Liver (tissue), 9 donors: Measurements from ENCODE around the gene NOS2. TPM values are rescaled to one million over a fixed set of nuclear protein-coding genes. Genes with fewer than 3 reads are reported as not detected.
"Not testable (repeated sequence)": the region's sequence is repeated elsewhere in the genome, so short reads cannot be mapped to it uniquely, and the experiment has no call there.

Experiments
- DNase-seq: peaks from one replicate; pipeline ENCODE4 v3.0.0-alpha.2; 2017; ENCODE audit warnings: low spot score
- H3K27ac ChIP-seq, 2 donors: one replicate each; pipeline ENCODE4 v1.7.0; 2013; ENCODE audit warnings: inconsistent platforms in 2 of 2, low read length in 2 of 2, control low read depth in 1 of 2, low read depth in 1 of 2, mild to moderate bottlenecking in 1 of 2
- H3K27me3 ChIP-seq, 4 donors: one replicate each; pipeline versions ENCODE4 v1.6.1 to v1.7.0; 2013; ENCODE audit warnings: low read length in 3 of 4, inconsistent platforms in 1 of 4, mild to moderate bottlenecking in 1 of 4, moderate library complexity in 1 of 4; ENCODE audit not compliant: control insufficient read depth in 4 of 4, insufficient read depth in 4 of 4
- H3K36me3 ChIP-seq, 4 donors: one replicate each; pipeline versions ENCODE4 v1.6.1 to v1.7.0; 2013; ENCODE audit warnings: low read length in 3 of 4, mild to moderate bottlenecking in 3 of 4, low read depth in 1 of 4, moderate library complexity in 1 of 4; ENCODE audit not compliant: control insufficient read depth in 4 of 4, insufficient read depth in 3 of 4
- H3K4me1 ChIP-seq, 4 donors: one replicate each; pipeline versions ENCODE4 v1.6.1 to v1.7.0; 2013; ENCODE audit warnings: low read length in 3 of 4, mild to moderate bottlenecking in 3 of 4, moderate library complexity in 1 of 4; ENCODE audit not compliant: control insufficient read depth in 4 of 4, insufficient read depth in 4 of 4
- H3K4me3 ChIP-seq, 3 donors: one replicate each; pipeline versions ENCODE4 v1.6.1 to v1.7.0; 2013; ENCODE audit warnings: low read length in 3 of 3, control low read depth in 1 of 3, low read depth in 1 of 3, mild to moderate bottlenecking in 1 of 3
- H3K9ac ChIP-seq, 2 donors: one replicate each; pipeline ENCODE4 v1.7.0; 2013; ENCODE audit warnings: low read length in 2 of 2, mild to moderate bottlenecking in 2 of 2, moderate library complexity in 2 of 2, control low read depth in 1 of 2, low read depth in 1 of 2
- H3K9me3 ChIP-seq, 4 donors: one replicate each; pipeline versions ENCODE4 v1.6.1 to v1.7.0; 2013; ENCODE audit warnings: low read length in 3 of 4; ENCODE audit not compliant: control insufficient read depth in 4 of 4
- CTCF ChIP-seq: fragments of 150-350 bp; IDR thresholded peaks from 2 replicates; pipeline ENCODE4 v1.5.1; 2017; ENCODE audit warnings: improper control_type of control experiment, low read depth, low read length; ENCODE audit not compliant: missing input control
- EGR1 ChIP-seq, 2 donors: IDR thresholded peaks; 2 replicates each; pipeline ENCODE4 v1.6.1; 2016 to 2018; ENCODE audit warnings: antibody characterized with exemption in 2 of 2, low read depth in 2 of 2
- FOXA2 ChIP-seq: IDR thresholded peaks from 2 replicates; pipeline ENCODE4 v1.6.1; 2016; ENCODE audit warnings: antibody characterized with exemption
- HNF4A ChIP-seq, 2 donors: conservative IDR thresholded peaks; 2 replicates each; pipeline ENCODE4 v1.6.1; 2016; ENCODE audit warnings: antibody characterized with exemption in 2 of 2, mild to moderate bottlenecking in 2 of 2
- NR2F2 ChIP-seq: IDR thresholded peaks from 2 replicates; pipeline ENCODE4 v1.6.1; 2016; ENCODE audit warnings: antibody characterized with exemption
- RAD21 ChIP-seq, 2 donors: IDR thresholded peaks; 2 replicates each; pipeline ENCODE4 v1.6.1; 2016; ENCODE audit warnings: antibody characterized with exemption in 2 of 2, mild to moderate bottlenecking in 2 of 2
- REST ChIP-seq: IDR thresholded peaks from 2 replicates; pipeline ENCODE4 v1.6.1; 2016; ENCODE audit warnings: antibody characterized with exemption, mild to moderate bottlenecking
- RXRA ChIP-seq, 2 donors: IDR thresholded peaks; 2 replicates each; pipeline ENCODE4 v1.6.1; 2017 to 2018; ENCODE audit warnings: antibody characterized with exemption in 2 of 2, mild to moderate bottlenecking in 1 of 2
- YY1 ChIP-seq: IDR thresholded peaks from 2 replicates; pipeline ENCODE4 v1.6.1; 2016; ENCODE audit warnings: antibody characterized with exemption, mild to moderate bottlenecking
- ZBTB33 ChIP-seq: IDR thresholded peaks from 2 replicates; pipeline ENCODE4 v1.6.1; 2016; ENCODE audit warnings: antibody characterized with exemption
- WGBS: extraction: QIAGEN DNeasy Blood & Tissue Kit; methylation state at CpG from one replicate; pipeline ENCODE4 v1.1.7; 2013; 5-methylcytosine and 5-hydroxymethylcytosine counted together
- polyA plus RNA-seq, 2 donors: library from polyadenylated mRNA; stranded (reverse) in 1 of 2; unstranded in 1 of 2; fragments of 200-250 nt in 1 of 2; fragments of >200 nt in 1 of 2; fragmentation: Nextera tagmentation in 1 of 2; extraction: Ambion mirVana in 1 of 2; gene quantifications; one replicate each; pipeline versions ENCODE4 v1.2.1 to v1.2.3, GENCODE V29; 2013 to 2015
- total RNA-seq, 2 donors: library from RNA; depleted of rRNA; stranded (reverse); fragments of >200 nt; gene quantifications; one replicate each; pipeline ENCODE4 v1.2.3, GENCODE V29; 2014
- donor health status: healthy.
- donor health status: healthy.
- donor health status: healthy.
- donor health status: healthy.
- donor health status: healthy.

The NOS2 gene
- total and polyA plus RNA-seq, 4 donors: under 0.01 to 0.01 TPM; not detected in 2

- Histone ChIP-seq H3K4me3 (no peak overlapping the region), H3K27me3 (no peaks in the 10 kb centered on the region), H3K9me3 (no peaks in the 10 kb centered on the region), H3K9ac (no peak overlapping the region), H3K27ac (no peak overlapping the region), H3K4me1 (peaks cover 2 to 3% (median 3%) of the 10 kb centered on the region in 4 donors), H3K36me3 (no peaks in the 10 kb centered on the region)
- 79% methylated on average over 12 of the region's 12 CpGs for WGBS
- TF ChIP-seq REST: peak; percentile 98
- no peak for TF ChIP-seq ZBTB33
- DNase-seq: no peak
Observed at GRCh38 chr17:27762527-27763305, 37.6 kb downstream of the NOS2 start.

GRCh38 chr17:27760931-27761330 lies 39.4 kb downstream of the NOS2 start:
- H3K27ac ChIP-seq, H3K36me3 ChIP-seq, H3K4me1 ChIP-seq, H3K27me3 ChIP-seq, H3K9ac ChIP-seq, DNase-seq, H3K9me3 ChIP-seq, H3K4me3 ChIP-seq: not testable (repeated sequence)
- WGBS: 89% methylated on average over 13 of the region's 15 CpGs

- peaks cover 2 to 3% (median 3%) of the 10 kb centered on the region in 4 donors for H3K4me1 ChIP-seq
- DNase-seq: peak; percentile 81
- no peak overlapping the region for H3K9ac ChIP-seq
- no peaks in the 10 kb centered on the region for H3K9me3 ChIP-seq
- no peaks in the 10 kb centered on the region for H3K36me3 ChIP-seq
- H3K27ac ChIP-seq: no peak overlapping the region
- H3K27me3 ChIP-seq: no peaks in the 10 kb centered on the region
- WGBS: 51% methylated on average over 28 of the region's 28 CpGs
- H3K4me3 ChIP-seq: no peak overlapping the region
- TF ChIP-seq RAD21 (IDR thresholded peaks at IDR 0.05) (peak; percentile 81 to 87), YY1 (no peak), EGR1 (IDR thresholded peaks at IDR 0.05; ENCODE audit: low read depth in 2 of 2) (no peak), CTCF (peak; percentile 82), FOXA2 (no peak), HNF4A (conservative IDR thresholded peaks at IDR 0.05) (no peak), NR2F2 (no peak), REST (no peak), RXRA (IDR thresholded peaks at IDR 0.05) (no peak), ZBTB33 (no peak)
Observed at GRCh38 chr17:27760069-27760885, 40.1 kb downstream of the NOS2 start.
